GM18508 (cell line): Measurements from ENCODE around the gene AMN1.
"Not testable (repeated sequence)": the region's sequence is repeated elsewhere in the genome, so short reads cannot be mapped to it uniquely, and the experiment has no call there.

Experiments
- ATAC-seq: cut with Tn5 transposase; IDR thresholded peaks from one replicate; pipeline ENCODE4 v1.9.1; 2021; ENCODE audit warnings: moderate number of reproducible peaks; ENCODE audit not compliant: insufficient read depth, unreplicated experiment

AMN1 gene

GRCh38 chr12:31687101-31687527 is 41.7 kb downstream of the AMN1 start:
- ATAC-seq, result peak; percentile 42

- ATAC-seq, result no peak
Measured at GRCh38 chr12:31685801-31686200, 43.0 kb downstream of the AMN1 start.

- ATAC-seq, result no peak
Measured at GRCh38 chr12:31682136-31682962, 46.5 kb downstream of the AMN1 start.

- ATAC-seq, result no peak
Measured at GRCh38 chr12:31672521-31672920, 56.3 kb downstream of the AMN1 start.

- ATAC-seq, result not testable (repeated sequence)
Measured at GRCh38 chr12:31669582-31669981, 59.2 kb downstream of the AMN1 start.

- no peak for ATAC-seq
Measured at GRCh38 chr12:31669020-31669419, 59.8 kb downstream of the AMN1 start.

GRCh38 chr12:31664038-31664437 is 64.8 kb downstream of the AMN1 start:
- no peak for ATAC-seq

- ATAC-seq, result no peak
Measured at GRCh38 chr12:31663576-31663975, 65.2 kb downstream of the AMN1 start.

GRCh38 chr12:31662176-31662849 is 66.5 kb downstream of the AMN1 start:
- no peak for ATAC-seq

GRCh38 chr12:31659087-31659942 is 69.5 kb downstream of the AMN1 start, which contains the start of gene ETFBKMT:
Gene ETFBKMT (plus strand): TSS chr12:31659688. CDS start chr12:31661954, 2,266 bp downstream.
- peak; percentile 98 for ATAC-seq

GRCh38 chr12:31658471-31659086 is 70.2 kb downstream of the AMN1 start:
- peak; percentile 2 for ATAC-seq

GRCh38 chr12:31655792-31656191 is 73.0 kb downstream of the AMN1 start:
- no peak for ATAC-seq

- ATAC-seq, result no peak
Measured at GRCh38 chr12:31655208-31655607, 73.6 kb downstream of the AMN1 start.

GRCh38 chr12:31651893-31652521 is 76.8 kb downstream of the AMN1 start:
- no peak for ATAC-seq

- ATAC-seq, result no peak
Measured at GRCh38 chr12:31650918-31651317, 77.9 kb downstream of the AMN1 start.

- ATAC-seq, result no peak
Measured at GRCh38 chr12:31647086-31647491, 81.7 kb downstream of the AMN1 start.

GRCh38 chr12:31645924-31646323 is 82.9 kb downstream of the AMN1 start:
- ATAC-seq, result no peak

GRCh38 chr12:31644536-31644935 is 84.3 kb downstream of the AMN1 start:
- ATAC-seq, result no peak

- no peak for ATAC-seq
Measured at GRCh38 chr12:31641509-31642090, 87.2 kb downstream of the AMN1 start.
